Heart right ventricle (tissue), 16 donors: Measurements from ENCODE around the gene NEUROD2. TPM values are rescaled to one million over a fixed set of nuclear protein-coding genes. Genes with fewer than 3 reads are reported as not detected.

Source experiments
- ATAC-seq, 8 donors: fragments of 200-7000 bp; cut with Tn5 transposase; one replicate each; pipeline ENCODE4 v1.9.1; 2020; ENCODE audit warnings: mild to moderate bottlenecking in 8 of 8, moderate library complexity in 8 of 8, moderate number of reproducible peaks in 1 of 8
- DNase-seq, 2 donors: peaks; one replicate each; pipeline ENCODE4 v3.0.0-alpha.2; 2020
- H3K27ac ChIP-seq, 10 donors: fragments of 200-600 bp; sonication (generic) in 2 of 10; one replicate each; pipeline versions ENCODE4 v1.5.0 to v1.8.0; 2020 to 2022; ENCODE audit warnings: mild to moderate bottlenecking in 3 of 10
- H3K27me3 ChIP-seq, 7 donors: fragments of 200-600 bp; one replicate each; pipeline ENCODE4 v1.8.0; 2021 to 2022; ENCODE audit warnings: mild to moderate bottlenecking in 2 of 7
- H3K36me3 ChIP-seq, 9 donors: fragments of 200-600 bp; sonication (generic) in 1 of 9; one replicate each; pipeline versions ENCODE4 v1.5.0 to v1.8.0; 2020 to 2022; ENCODE audit warnings: mild to moderate bottlenecking in 2 of 9
- H3K4me1 ChIP-seq, 9 donors: fragments of 200-600 bp; sonication (generic) in 1 of 9; one replicate each; pipeline versions ENCODE4 v1.5.0 to v1.8.0; 2020 to 2022; ENCODE audit warnings: mild to moderate bottlenecking in 4 of 9
- H3K4me3 ChIP-seq, 10 donors: fragments of 200-600 bp; sonication (generic) in 2 of 10; one replicate each; pipeline versions ENCODE4 v1.5.0 to v1.8.0; 2020 to 2022; ENCODE audit warnings: mild to moderate bottlenecking in 7 of 10, moderate library complexity in 2 of 10
- H3K9me3 ChIP-seq, 11 donors: fragments of 200-600 bp in 10 of 11; sonication (generic) in 2 of 11; one replicate each; pipeline versions ENCODE4 v1.5.0 to v1.8.0; 2013 to 2022; ENCODE audit warnings: mild to moderate bottlenecking in 2 of 11, control low read depth in 1 of 11, moderate library complexity in 1 of 11
- CTCF ChIP-seq, 9 donors: fragments of 200-600 bp; sonication (generic) in 2 of 9; IDR thresholded peaks; one replicate each; pipeline versions ENCODE4 v1.5.0 to v1.8.0; 2021 to 2022; ENCODE audit warnings: antibody characterized with exemption in 9 of 9, mild to moderate bottlenecking in 5 of 9, moderate library complexity in 1 of 9
- WGBS, 2 donors: extraction: QIAGEN DNeasy Blood & Tissue Kit; methylation state at CpG; one replicate each; pipeline ENCODE4 v1.1.7; 2013; ENCODE audit warnings: inconsistent platforms in 1 of 2; 5-methylcytosine and 5-hydroxymethylcytosine counted together
- intact Hi-C, 10 donors: fragments of 100-400 bp; cut with DNase I; formaldehyde crosslinking; loops; one replicate each; pipeline versions ENCODE4 v1.11.1 to v1.14.2; 2022
- polyA plus RNA-seq, 2 donors: library from polyadenylated mRNA; stranded (reverse); fragments of 200-250 nt; gene quantifications; one replicate each; pipeline ENCODE4 v1.2.3, GENCODE V29; 2013
- total RNA-seq, 10 donors: library from RNA; stranded (reverse); fragmentation: NEBNext Ultra II Directional in 3 of 10; extraction: Animal tissue kit (Norgen Biotek cat#: 25700) in 3 of 10; gene quantifications; one replicate each; pipeline versions ENCODE4 v1.2.1 to v1.2.4, GENCODE V29; 2021 to 2023
- donor health status: Arrhythmogenic right ventricular cardiomyopathy.
- donor health status: ischemic (EF 13 %, LVEDD 7.1; RV severe dilation, severe dysfunction).
- donor health status: healthy with polysubstance abuse.
- donor health status: DM: no; HTN: yes; CAD: no.
- donor health status: DM: no; HTN: no; CAD: no.
- donor health status: ischemic (EF 25% LVEDD 6.9; RV normal size, moderate dysfunction).
- donor health status: ischemic (EF 25% LVEDD 5.7; RV mildly dilated, moderate dysfunction).
- donor health status: healthy.
- donor health status: DM: yes; HTN: yes; CAD: no.
- donor health status: Ischemic cardiomyopathy.
- donor health status: ischemic (EF 35%, LVEDD 5.7; RV mildly dilated, moderate dysfunction).
- donor health status: nonischemic (EF 11% LVEDD 7.7; RV severe dilation, severe dysfunction).
- donor health status: DM: yes; HTN: yes; CAD: no.
- donor health status: PGD.
- donor health status: ischemic (EF 29% LVEDD 5.4; RV normal size, mild dysfunction).
- donor health status: nonischemic (EF 23%, LVEDD 6.1; RV moderate dilation, normal function).

NEUROD2 gene
- total and polyA plus RNA-seq, 12 donors = not detected

- Histone ChIP-seq H3K27ac (no peak overlapping the region), H3K36me3 (no peaks in the 10 kb centered on the region), H3K4me3 (no peak overlapping the region), H3K4me1 (peaks cover 19 to 34% (median 28%) of the 10 kb centered on the region in 9 donors), H3K9me3 (no peaks in the 10 kb centered on the region), H3K27me3 (peaks cover 42 to 92% (median 87%) of the 10 kb centered on the region in 7 donors)
- no peak for TF ChIP-seq CTCF (IDR thresholded peaks at IDR 0.05)
- DNase-seq (no peak), ATAC-seq (no peak)
- intact Hi-C loops = no loop called here
- 80 to 86% methylated on average over 4 of the region's 4 CpGs for WGBS, 2 donors
These were observed 1.8 kb upstream of the NEUROD2 start for GRCh38 chr17:39609416-39610025.

- DNase-seq = no peak
- H3K27ac ChIP-seq = no peak overlapping the region
- ATAC-seq = no peak
- no peaks in the 10 kb centered on the region for H3K36me3 ChIP-seq
- WGBS, 2 donors = 12 to 14% methylated on average over 15 of the region's 15 CpGs
- H3K27me3 ChIP-seq = peaks cover 42 to 94% (median 89%) of the 10 kb centered on the region in 7 donors
- H3K4me3 ChIP-seq = no peak overlapping the region
- no peak for TF ChIP-seq CTCF (IDR thresholded peaks at IDR 0.05)
- intact Hi-C loops = no loop called here
- H3K9me3 ChIP-seq = no peaks in the 10 kb centered on the region
- H3K4me1 ChIP-seq = peaks cover 19 to 42% (median 32%) of the 10 kb centered on the region in 9 donors
These were observed 642 bp upstream of the NEUROD2 start for GRCh38 chr17:39608142-39608981.

- Histone ChIP-seq H3K27ac (no peak overlapping the region), H3K27me3 (peaks cover 42 to 96% (median 90%) of the 10 kb centered on the region in 7 donors), H3K4me1 (peaks cover 19 to 42% (median 32%) of the 10 kb centered on the region in 9 donors), H3K36me3 (no peaks in the 10 kb centered on the region), H3K9me3 (no peaks in the 10 kb centered on the region), H3K4me3 (peak overlapping the region; percentile 10 to 37 (median 24))
- TF ChIP-seq CTCF (IDR thresholded peaks at IDR 0.05) = no peak
- intact Hi-C loops = no loop called here
- 1 to 3% methylated on average over 40 of the region's 40 CpGs for WGBS, 2 donors
- DNase-seq (no peak), ATAC-seq (no peak)
These were observed 466 bp downstream of the NEUROD2 start for GRCh38 chr17:39607057-39607850.

GRCh38 chr17:39606434-39607056 is 1.2 kb downstream of the NEUROD2 start:
- Histone ChIP-seq H3K27me3 (peaks cover 42 to 98% (median 90%) of the 10 kb centered on the region in 7 donors), H3K4me1 (peaks cover 19 to 42% (median 32%) of the 10 kb centered on the region in 9 donors), H3K9me3 (no peaks in the 10 kb centered on the region), H3K36me3 (no peaks in the 10 kb centered on the region), H3K4me3 (peak overlapping the region; percentile 10 to 37 (median 24)), H3K27ac (no peak overlapping the region)
- no peak for DNase-seq
- WGBS, 2 donors = 1% methylated on average over 54 to 66 of the region's 66 CpGs
- peak in 4 of 8 donors; percentile 16 to 19 (median 16) for ATAC-seq
- TF ChIP-seq CTCF (IDR thresholded peaks at IDR 0.05) = no peak
- intact Hi-C loops = no loop called here
